ENCODE results near the gene MCOLN1.

The MCOLN1 gene

DNA sequence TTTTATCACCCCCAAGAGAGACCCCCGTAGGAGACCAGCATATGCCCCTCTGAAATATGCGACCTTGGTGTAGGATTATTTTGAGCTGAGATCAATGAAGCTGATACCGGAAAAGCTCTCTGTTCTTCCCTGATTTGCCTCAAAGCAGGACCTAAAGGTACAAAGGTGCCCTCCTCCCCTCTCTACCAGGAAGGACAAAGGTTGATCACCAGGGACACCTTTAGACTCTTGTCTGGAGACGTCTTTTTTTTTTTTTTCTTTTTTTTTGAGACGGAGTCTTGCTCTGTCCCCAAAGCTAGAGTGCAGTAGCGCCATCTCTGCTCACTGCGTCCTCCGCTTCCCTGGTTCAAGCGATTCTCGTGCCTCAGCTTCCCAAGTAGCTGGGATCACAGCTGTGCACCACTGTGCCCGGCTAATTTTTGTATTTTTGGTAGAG is 32.8 kb upstream of the MCOLN1 start:
- Mint-ChIP-seq H3K27ac (peak overlapping the region; percentile 91), H3K4me3 (peak overlapping the region; percentile 78), H3K4me1 (ENCODE audit: low read depth) (peaks cover 28% of the 10 kb centered on the region), H3K36me3 (ENCODE audit: low read depth) (no peaks in the 10 kb centered on the region), H3K9me3 (no peaks in the 10 kb centered on the region), H3K27me3 (no peaks in the 10 kb centered on the region)
- DNase-seq: no peak

DNA sequence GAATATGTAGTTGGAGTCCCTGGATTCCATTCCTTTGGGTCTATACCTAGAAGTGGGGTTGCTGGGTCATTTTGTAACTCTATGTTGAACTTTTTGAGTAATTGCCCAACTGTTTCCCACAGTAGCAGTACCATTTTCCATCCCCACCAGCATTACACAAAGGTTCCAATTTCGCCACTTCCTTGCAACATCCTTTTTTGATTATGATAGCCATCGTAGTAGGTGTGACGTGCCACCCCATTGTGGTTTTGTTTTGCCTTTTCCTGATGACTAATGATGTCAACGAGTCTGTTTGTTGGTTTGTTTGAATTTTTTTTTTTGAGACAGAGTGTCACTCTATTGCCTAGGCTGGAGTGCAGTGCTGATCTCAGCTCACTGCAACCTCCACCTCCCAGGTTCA is 30.3 kb upstream of the MCOLN1 start:
- Mint-ChIP-seq H3K9me3 (no peaks in the 10 kb centered on the region), H3K4me3 (no peak overlapping the region), H3K36me3 (ENCODE audit: low read depth) (no peaks in the 10 kb centered on the region), H3K27ac (peak overlapping the region; percentile 83), H3K27me3 (peaks cover 8% of the 10 kb centered on the region), H3K4me1 (ENCODE audit: low read depth) (peaks cover 28% of the 10 kb centered on the region)
- no peak for DNase-seq

DNA sequence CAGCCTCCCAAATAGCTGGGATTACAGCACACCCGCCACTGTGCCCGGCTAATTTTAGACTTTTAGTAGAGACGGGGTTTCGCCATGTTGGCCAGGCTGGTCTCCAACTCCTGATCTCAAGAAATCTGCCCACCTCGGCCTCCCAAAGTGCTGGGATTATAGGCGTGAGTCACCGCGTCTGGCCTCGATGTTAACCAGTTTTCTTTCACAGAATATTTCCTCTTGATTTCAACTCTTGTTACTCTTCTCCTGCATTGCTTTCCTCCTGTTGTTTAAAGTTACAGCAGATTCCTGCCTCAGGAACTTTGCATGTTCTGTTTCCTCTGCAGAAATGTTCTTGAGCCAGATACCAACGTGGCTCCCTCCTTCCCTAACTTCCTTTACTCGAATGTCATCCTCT is 29.9 kb upstream of the MCOLN1 start:
- no peak overlapping the region for H3K4me3 Mint-ChIP-seq
- H3K9me3 Mint-ChIP-seq: no peaks in the 10 kb centered on the region
- no peak for DNase-seq
- H3K4me1 Mint-ChIP-seq (ENCODE audit: low read depth): peaks cover 28% of the 10 kb centered on the region
- H3K27ac Mint-ChIP-seq: peak overlapping the region; percentile 83
- peaks cover 12% of the 10 kb centered on the region for H3K27me3 Mint-ChIP-seq
- H3K36me3 Mint-ChIP-seq (ENCODE audit: low read depth): no peaks in the 10 kb centered on the region

DNA sequence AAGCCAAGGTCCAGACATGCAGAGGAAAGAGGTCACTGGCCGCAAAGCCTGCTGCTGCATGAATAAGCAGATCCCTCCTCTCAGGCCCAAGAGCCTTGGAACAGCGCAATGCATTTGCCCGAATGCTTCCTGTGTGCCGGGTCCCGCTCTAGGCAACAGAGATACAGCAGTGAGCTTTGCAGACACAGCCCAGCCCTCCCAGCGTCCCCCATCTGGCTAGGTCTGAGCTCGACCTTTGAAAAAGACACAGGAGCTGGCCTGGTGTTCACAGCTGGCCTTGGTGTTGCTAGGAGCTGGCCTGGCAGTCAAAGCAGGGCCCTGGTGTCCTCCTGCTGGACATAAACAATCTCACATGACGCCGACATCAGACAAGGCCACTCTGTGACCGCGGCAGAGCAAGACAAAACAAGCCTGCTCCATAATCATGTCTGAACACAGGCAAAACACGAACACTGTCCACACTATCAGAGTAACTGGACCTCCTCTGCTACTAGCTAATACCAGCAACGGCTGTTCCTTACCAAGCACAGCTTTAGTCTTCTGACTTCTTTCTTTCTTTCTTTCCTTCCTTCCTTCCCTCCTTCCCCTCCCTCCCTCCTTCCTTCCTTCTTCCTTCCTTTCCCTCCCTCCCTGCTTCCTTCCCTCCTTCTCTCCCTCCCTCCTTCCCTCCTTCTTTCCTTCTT is 27.9 kb upstream of the MCOLN1 start:
- Mint-ChIP-seq H3K27ac (no peak overlapping the region), H3K36me3 (ENCODE audit: low read depth) (no peaks in the 10 kb centered on the region), H3K9me3 (no peaks in the 10 kb centered on the region), H3K4me1 (ENCODE audit: low read depth) (peaks cover 21% of the 10 kb centered on the region), H3K27me3 (peaks cover 25% of the 10 kb centered on the region), H3K4me3 (no peak overlapping the region)
- DNase-seq: no peak

DNA sequence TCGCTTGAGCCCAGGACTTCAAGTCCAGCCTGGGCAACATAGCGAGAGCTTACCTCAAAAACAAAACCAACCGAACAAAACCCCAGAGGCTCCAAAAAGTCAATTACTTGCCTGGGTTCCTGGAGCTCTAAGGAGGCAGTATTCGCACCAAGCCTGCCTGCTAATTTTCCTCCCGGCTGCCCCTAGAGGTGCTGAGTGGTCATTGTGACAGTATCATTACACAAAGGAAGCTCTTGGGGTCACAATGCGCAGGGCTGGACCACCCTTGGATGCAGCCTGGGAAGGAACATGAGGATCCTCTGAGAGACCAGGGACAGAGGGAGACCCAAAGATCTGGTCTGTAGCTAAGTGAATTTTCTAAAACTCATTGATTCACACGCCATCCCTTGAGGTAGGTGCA is 25.1 kb upstream of the MCOLN1 start:
- no peak overlapping the region for H3K27ac Mint-ChIP-seq
- no peak overlapping the region for H3K4me3 Mint-ChIP-seq
- no peaks in the 10 kb centered on the region for H3K36me3 Mint-ChIP-seq (ENCODE audit: low read depth)

DNA sequence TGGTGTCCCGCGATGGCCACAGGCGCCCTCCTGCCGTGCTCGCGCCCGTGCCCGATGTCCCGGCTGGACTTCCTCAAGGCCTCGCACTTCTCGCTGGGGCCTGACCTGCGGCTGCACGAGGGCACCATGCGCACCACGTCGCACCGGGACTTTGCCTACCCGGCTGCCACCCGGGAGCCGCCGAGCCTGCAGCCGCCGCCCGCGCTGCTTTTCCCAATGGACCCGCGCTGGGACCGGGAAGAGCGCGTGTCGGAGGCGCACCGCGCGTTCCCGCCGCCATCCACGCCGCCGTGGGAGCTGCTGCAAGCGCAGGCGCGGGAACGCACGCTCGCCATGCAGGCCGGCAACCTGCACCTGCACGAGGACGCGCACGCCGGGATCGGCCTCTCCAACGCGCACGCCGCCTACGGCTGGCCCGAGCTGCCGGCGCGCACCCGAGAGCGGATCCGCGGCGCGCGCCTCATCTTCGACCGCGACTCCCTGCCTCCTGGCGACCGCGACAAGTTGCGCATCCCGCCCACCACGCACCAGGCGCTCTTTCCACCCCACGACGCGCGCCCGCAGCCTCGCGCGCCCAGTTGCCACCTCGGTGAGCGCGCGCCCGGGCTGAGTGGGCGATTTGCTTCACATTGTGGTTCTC is 21.5 kb upstream of the MCOLN1 start:
- H3K27ac Mint-ChIP-seq: no peak overlapping the region
- DNase-seq: peak; percentile 75
- H3K4me3 Mint-ChIP-seq: peak overlapping the region; percentile 51
- no peaks in the 10 kb centered on the region for H3K9me3 Mint-ChIP-seq
- peaks cover 11% of the 10 kb centered on the region for H3K4me1 Mint-ChIP-seq (ENCODE audit: low read depth)
- H3K36me3 Mint-ChIP-seq (ENCODE audit: low read depth): no peaks in the 10 kb centered on the region
- peaks cover 76% of the 10 kb centered on the region for H3K27me3 Mint-ChIP-seq

More for the DNA sequence above, 25.1 kb upstream of the MCOLN1 start:
- Mint-ChIP-seq H3K27me3 (peaks cover 46% of the 10 kb centered on the region), H3K9me3 (no peaks in the 10 kb centered on the region), H3K4me1 (ENCODE audit: low read depth) (peaks cover 9% of the 10 kb centered on the region)
- DNase-seq: no peak

DNA sequence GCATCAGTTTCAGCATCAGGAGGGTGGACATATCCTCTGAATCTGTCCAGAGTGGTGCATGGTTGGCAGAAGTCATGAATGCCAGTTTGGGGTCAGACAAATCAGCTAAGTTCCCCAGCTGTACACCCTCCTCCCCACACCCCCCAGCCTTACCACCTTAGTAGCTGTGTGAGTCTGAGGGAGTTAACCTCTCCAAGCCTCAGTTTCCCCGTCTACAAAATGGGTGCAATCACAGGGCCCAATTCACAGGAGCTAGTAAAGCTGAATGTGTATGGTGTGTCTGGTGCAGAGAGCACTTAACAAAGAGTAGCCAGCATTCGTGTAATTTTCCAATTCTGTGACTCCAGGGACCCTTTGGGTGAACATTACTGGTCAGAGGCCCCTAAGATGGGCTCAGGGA is 19.9 kb upstream of the MCOLN1 start:
- no peak overlapping the region for H3K27ac Mint-ChIP-seq
- H3K4me3 Mint-ChIP-seq: no peak overlapping the region
- no peaks in the 10 kb centered on the region for H3K36me3 Mint-ChIP-seq (ENCODE audit: low read depth)
- DNase-seq: no peak
- no peaks in the 10 kb centered on the region for H3K9me3 Mint-ChIP-seq
- H3K4me1 Mint-ChIP-seq (ENCODE audit: low read depth): peaks cover 13% of the 10 kb centered on the region
- peaks cover 75% of the 10 kb centered on the region for H3K27me3 Mint-ChIP-seq

DNA sequence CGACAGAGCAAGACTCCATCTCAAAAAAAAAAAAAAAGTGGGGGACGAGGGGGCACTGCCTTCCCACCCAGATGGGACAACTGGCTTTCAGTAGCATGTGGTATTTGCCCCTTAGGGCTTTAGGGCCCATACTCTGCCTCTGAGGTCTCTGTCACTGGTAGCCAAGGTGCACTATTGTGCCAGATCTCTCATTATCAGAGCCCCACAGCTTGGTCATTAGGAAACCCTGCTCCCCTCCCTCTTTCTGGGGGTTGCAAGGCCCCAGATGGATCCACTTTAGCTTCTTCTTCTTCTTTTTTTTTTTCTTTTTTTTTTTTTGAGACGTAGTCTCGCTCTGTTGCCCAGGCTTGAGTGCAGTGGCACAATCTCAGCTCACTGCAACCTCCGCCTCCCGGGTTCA is 17.7 kb upstream of the MCOLN1 start:
- H3K27me3 Mint-ChIP-seq: peaks cover 76% of the 10 kb centered on the region
- DNase-seq: no peak

DNA sequence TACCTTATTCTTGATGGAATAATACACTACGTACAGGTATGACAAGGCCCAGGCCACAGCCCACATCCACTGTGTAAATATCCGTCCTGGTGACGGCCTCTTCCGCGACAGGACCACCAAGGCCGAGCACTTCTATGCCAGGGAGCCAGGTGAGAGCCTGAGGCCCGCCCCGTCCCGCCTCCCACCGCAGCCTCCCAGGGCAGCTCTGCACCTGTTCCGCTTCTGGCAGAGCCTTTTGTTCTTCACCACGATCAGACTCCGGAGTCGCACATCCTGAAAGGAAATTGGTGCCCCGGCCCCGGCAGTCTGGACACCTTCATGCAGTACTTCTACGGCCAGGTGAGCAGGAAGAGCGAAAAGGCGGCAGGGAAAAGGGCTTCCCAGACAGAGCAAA is 17.1 kb upstream of the MCOLN1 start:
- H3K9me3 Mint-ChIP-seq: no peaks in the 10 kb centered on the region
- peaks cover 70% of the 10 kb centered on the region for H3K27me3 Mint-ChIP-seq
- no peak overlapping the region for H3K4me3 Mint-ChIP-seq
- no peak overlapping the region for H3K27ac Mint-ChIP-seq
- DNase-seq: no peak
- peaks cover 13% of the 10 kb centered on the region for H3K4me1 Mint-ChIP-seq (ENCODE audit: low read depth)
- H3K36me3 Mint-ChIP-seq (ENCODE audit: low read depth): no peaks in the 10 kb centered on the region

More for the DNA sequence above, 17.7 kb upstream of the MCOLN1 start:
- peaks cover 13% of the 10 kb centered on the region for H3K4me1 Mint-ChIP-seq (ENCODE audit: low read depth)
- H3K36me3 Mint-ChIP-seq (ENCODE audit: low read depth): no peaks in the 10 kb centered on the region
- no peaks in the 10 kb centered on the region for H3K9me3 Mint-ChIP-seq
- no peak overlapping the region for H3K27ac Mint-ChIP-seq
- H3K4me3 Mint-ChIP-seq: no peak overlapping the region

DNA sequence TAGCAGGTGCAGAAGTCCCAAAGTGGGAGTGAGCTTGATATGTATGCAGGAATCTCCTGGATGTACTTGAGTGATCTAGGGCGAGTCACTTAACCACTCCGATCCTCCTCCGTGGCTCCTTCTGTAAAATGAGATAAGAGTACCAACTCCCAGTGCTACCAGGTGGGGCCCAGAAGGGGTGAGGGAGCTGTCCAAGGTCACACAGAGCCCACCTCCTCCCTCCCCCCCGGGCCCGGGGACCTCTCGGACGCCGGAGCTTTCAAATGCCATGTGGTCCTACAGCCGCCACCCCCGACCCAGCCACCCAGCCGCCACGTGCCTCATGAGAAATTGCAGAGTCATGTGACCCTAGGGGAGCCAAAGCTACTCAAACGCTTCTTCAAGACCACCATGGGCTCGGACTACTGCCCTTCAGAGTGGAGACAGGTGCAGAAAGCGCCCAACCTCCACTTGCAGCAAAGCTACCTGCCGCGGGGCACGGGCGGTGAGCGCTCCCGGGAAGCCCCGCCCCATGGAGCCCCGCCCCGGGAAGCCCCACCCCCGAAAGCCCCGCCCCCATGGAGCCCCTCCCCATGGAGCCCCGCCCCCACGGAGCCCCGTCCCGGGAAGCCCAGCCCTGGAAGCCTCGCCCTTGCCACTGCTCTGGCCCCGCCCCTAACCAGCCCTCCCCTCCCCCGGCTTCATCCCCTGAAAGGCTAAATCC is 16.6 kb upstream of the MCOLN1 start:
- Mint-ChIP-seq H3K27ac (no peak overlapping the region), H3K4me3 (no peak overlapping the region), H3K36me3 (ENCODE audit: low read depth) (no peaks in the 10 kb centered on the region), H3K27me3 (peaks cover 67% of the 10 kb centered on the region), H3K9me3 (no peaks in the 10 kb centered on the region), H3K4me1 (ENCODE audit: low read depth) (peaks cover 13% of the 10 kb centered on the region)
- peak; percentile 54 for DNase-seq

DNA sequence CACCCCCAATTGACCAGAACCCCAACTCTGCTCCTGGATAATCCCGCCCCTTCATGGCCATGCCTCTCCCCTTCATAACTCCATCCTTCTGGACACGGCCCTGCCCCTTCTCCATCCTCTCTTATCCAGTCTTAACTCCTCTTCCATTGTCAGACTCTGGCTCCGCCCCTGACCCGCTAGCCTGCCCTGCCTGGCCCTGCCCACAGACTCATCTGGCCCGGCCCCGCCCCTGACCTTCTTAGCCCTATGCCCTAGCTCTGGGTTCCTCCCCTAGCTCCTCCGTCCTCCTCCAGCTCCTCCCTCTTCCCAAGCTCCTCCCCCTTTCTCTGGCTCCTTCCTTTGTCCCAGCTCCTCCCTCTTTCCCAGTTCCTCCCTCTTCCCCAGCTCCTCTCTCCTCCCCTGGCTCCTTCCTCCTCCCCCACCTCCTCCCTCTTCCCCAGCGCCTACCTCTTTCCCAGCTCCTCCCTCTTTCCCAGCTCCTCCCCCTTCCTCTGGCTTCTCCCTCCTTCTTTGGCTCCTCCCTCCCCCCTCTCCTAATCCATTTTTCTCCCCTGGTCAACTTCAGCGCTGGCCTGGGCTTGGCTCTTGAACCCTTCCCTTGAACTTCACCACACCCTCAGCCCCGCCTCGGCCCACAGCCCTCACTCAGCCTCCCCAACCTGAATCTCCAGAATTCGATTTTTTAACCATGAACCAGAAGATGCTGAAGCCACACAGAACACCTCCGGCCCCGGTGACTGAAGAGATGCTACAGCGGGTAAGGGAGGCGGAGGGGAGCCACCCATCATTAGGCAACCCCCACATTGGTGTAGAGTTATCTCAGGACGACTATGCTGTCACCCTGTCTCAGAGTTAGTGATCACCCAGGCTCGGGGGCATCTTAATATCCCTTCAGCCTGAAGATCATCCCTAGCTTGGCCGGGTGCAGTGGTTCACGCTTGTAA is 15.8 kb upstream of the MCOLN1 start:
- peak; percentile 55 for DNase-seq
- no peak overlapping the region for H3K27ac Mint-ChIP-seq
- H3K9me3 Mint-ChIP-seq: no peaks in the 10 kb centered on the region
- H3K27me3 Mint-ChIP-seq: peaks cover 64% of the 10 kb centered on the region
- H3K36me3 Mint-ChIP-seq (ENCODE audit: low read depth): no peaks in the 10 kb centered on the region
- peaks cover 11% of the 10 kb centered on the region for H3K4me1 Mint-ChIP-seq (ENCODE audit: low read depth)
- no peak overlapping the region for H3K4me3 Mint-ChIP-seq

DNA sequence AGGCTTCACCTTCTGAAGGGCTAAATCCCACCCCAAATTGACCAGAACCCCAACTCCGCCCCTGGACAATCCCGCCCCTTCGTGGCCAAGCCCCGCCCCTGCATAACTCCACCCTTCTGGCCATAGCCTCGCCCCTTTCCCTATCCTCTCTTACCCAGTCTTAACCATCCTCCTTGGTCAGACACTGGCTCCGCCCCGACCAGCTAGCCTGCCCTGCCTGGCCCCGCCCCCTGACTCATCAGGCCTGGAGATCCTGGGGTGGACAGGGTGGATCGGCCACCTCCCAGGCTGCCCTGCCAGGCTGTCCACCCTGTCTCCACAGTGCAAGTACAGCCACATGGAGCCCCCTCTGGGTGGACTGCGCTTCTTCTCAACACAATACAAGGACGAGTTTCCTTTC is 14.5 kb upstream of the MCOLN1 start:
- H3K4me3 Mint-ChIP-seq: no peak overlapping the region
- H3K27ac Mint-ChIP-seq: no peak overlapping the region
- no peaks in the 10 kb centered on the region for H3K9me3 Mint-ChIP-seq
- no peaks in the 10 kb centered on the region for H3K36me3 Mint-ChIP-seq (ENCODE audit: low read depth)
- peaks cover 11% of the 10 kb centered on the region for H3K4me1 Mint-ChIP-seq (ENCODE audit: low read depth)
- peaks cover 57% of the 10 kb centered on the region for H3K27me3 Mint-ChIP-seq
- DNase-seq: no peak

DNA sequence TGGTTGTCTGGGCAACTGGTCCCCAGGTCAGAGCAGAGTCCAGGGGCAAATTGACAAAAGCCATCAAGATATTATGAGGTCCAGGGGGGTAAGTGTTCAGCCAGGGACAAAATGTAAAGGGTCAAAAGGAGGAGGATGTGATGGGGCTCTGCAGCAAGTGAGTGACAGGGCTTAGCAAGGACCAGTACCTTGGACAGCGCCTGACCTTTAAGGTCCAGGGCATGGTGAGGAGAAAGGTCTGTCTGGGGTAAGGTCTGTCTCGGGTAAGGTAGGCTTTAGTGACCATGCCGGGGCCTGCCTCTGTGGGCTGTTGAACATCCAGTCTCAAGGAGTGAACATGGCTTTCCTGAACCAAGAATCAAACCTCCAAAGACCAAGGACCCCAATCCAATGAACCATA is 12.8 kb upstream of the MCOLN1 start:
- H3K27me3 Mint-ChIP-seq: peaks cover 55% of the 10 kb centered on the region
- no peaks in the 10 kb centered on the region for H3K9me3 Mint-ChIP-seq
- H3K36me3 Mint-ChIP-seq (ENCODE audit: low read depth): no peaks in the 10 kb centered on the region
- H3K4me3 Mint-ChIP-seq: no peak overlapping the region
- peaks cover 11% of the 10 kb centered on the region for H3K4me1 Mint-ChIP-seq (ENCODE audit: low read depth)
- no peak overlapping the region for H3K27ac Mint-ChIP-seq
- no peak for DNase-seq

DNA sequence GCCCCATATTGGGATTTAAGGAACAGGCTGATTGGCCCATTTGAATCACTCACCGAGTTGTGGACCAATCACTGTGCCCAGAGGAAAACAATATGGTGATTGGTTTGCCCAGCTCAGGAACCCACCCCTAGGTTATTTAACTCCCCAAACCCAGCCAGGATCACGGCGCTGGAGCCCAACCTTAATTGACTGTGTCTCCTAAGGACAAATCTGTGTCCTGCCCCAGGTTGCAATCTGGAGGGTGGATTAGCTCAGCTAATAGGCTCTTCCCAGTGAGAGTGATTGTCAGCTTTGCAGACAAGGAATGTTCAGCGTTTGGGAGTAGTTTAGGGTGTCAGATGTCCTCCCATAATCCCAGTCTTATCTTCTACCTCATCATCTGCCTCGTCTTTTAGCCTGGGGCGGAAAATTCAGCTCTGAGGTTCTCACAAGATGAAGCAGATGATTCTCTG is 10.0 kb upstream of the MCOLN1 start:
- Mint-ChIP-seq H3K27me3 (peaks cover 49% of the 10 kb centered on the region), H3K4me1 (ENCODE audit: low read depth) (peaks cover 11% of the 10 kb centered on the region), H3K4me3 (no peak overlapping the region), H3K36me3 (ENCODE audit: low read depth) (no peaks in the 10 kb centered on the region), H3K9me3 (no peaks in the 10 kb centered on the region), H3K27ac (no peak overlapping the region)
- DNase-seq: no peak
